Gastroesophageal sphincter (tissue), 3 donors: ENCODE data around the gene KLHL29.

ENCODE experiments used
- EP300 ChIP-seq: sonication (generic); formaldehyde crosslinking; IDR thresholded peaks from one replicate; pipeline ENCODE4 v1.6.1; 2017; ENCODE audit warnings: antibody characterized with exemption, mild to moderate bottlenecking
- POLR2A ChIP-seq, 2 donors: fragments of 450-650 bp; IDR thresholded peaks; one replicate each; pipeline ENCODE4 v1.6.1; 2017; ENCODE audit warnings: antibody characterized with exemption in 2 of 2, mild to moderate bottlenecking in 2 of 2, moderate library complexity in 1 of 2
- TF ChIP-seq, protein P1 (sequence below), 4 experiments: fragments of 200-600 bp in 2 of 4; fragments of 450-650 bp in 2 of 4; sonication (generic) in 1 of 4; IDR thresholded peaks; one replicate each; pipeline ENCODE4 v1.5.1; 2017 to 2019; ENCODE audit warnings: antibody characterized with exemption in 4 of 4, mild to moderate bottlenecking in 2 of 4, moderate library complexity in 2 of 4

DNA sequence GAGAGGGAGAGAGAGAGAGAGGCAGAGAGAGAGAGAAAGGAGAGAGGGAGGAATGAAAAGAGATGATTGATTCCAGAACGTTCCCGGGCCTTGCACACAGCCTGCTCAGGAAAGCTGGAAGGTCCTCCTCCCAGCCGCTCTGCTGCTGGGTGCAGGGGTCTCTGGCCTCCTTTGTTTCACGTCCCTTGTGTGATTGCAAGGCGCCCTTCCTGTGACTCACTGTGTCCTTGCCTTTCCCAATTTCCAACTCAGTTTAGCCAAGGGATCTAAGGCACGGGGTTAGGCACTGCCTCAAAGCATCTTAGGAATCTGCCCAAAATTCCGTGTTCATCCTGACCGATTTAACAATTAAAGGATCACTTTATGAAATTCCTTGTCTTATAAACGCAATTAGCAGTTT lies 221.2 kb downstream of the KLHL29 start:
- TF ChIP-seq POLR2A (IDR thresholded peaks at IDR 0.05) (no peak), EP300 (no peak)
- TF ChIP-seq, protein P1, sequence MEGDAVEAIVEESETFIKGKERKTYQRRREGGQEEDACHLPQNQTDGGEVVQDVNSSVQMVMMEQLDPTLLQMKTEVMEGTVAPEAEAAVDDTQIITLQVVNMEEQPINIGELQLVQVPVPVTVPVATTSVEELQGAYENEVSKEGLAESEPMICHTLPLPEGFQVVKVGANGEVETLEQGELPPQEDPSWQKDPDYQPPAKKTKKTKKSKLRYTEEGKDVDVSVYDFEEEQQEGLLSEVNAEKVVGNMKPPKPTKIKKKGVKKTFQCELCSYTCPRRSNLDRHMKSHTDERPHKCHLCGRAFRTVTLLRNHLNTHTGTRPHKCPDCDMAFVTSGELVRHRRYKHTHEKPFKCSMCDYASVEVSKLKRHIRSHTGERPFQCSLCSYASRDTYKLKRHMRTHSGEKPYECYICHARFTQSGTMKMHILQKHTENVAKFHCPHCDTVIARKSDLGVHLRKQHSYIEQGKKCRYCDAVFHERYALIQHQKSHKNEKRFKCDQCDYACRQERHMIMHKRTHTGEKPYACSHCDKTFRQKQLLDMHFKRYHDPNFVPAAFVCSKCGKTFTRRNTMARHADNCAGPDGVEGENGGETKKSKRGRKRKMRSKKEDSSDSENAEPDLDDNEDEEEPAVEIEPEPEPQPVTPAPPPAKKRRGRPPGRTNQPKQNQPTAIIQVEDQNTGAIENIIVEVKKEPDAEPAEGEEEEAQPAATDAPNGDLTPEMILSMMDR (IDR thresholded peaks at IDR 0.05) = no peak
